Ishikawa (cell line): ENCODE results near the gene IL31RA.

ENCODE experiments used
- CEBPB ChIP-seq: IDR thresholded peaks from 2 replicates; pipeline ENCODE4 v1.6.1; 2012
- CREB1 ChIP-seq: IDR thresholded peaks from 2 replicates; pipeline ENCODE4 v1.6.1; 2012; ENCODE audit warnings: low read depth
- EGR1 ChIP-seq: IDR thresholded peaks from 2 replicates; pipeline ENCODE4 v1.6.1; 2012
- EP300 ChIP-seq: IDR thresholded peaks from 2 replicates; pipeline ENCODE4 v1.6.1; 2012; ENCODE audit warnings: borderline replicate concordance
- FOXM1 ChIP-seq: IDR thresholded peaks from 2 replicates; pipeline ENCODE4 v1.6.1; 2012; ENCODE audit warnings: low read depth, borderline replicate concordance
- NFIC ChIP-seq: IDR thresholded peaks from 2 replicates; pipeline ENCODE4 v1.6.1; 2012
- RAD21 ChIP-seq: IDR thresholded peaks from 2 replicates; pipeline ENCODE4 v1.6.1; 2012; ENCODE audit warnings: low read depth
- TCF12 ChIP-seq: IDR thresholded peaks from 2 replicates; pipeline ENCODE4 v1.6.1; 2012; ENCODE audit warnings: low read depth
- TEAD4 ChIP-seq: IDR thresholded peaks from 2 replicates; pipeline ENCODE4 v1.6.1; 2012
- YY1 ChIP-seq: IDR thresholded peaks from 2 replicates; pipeline ENCODE4 v1.6.1; 2012; ENCODE audit warnings: low read depth
- ZBTB7A ChIP-seq: IDR thresholded peaks from 2 replicates; pipeline ENCODE4 v1.6.1; 2012; ENCODE audit warnings: low read depth
- TF ChIP-seq, protein P1 (sequence below): IDR thresholded peaks from 2 replicates; pipeline ENCODE4 v1.6.1; 2012; ENCODE audit warnings: low read depth, mild to moderate bottlenecking
- TF ChIP-seq, protein P2 (sequence below): IDR thresholded peaks from 2 replicates; pipeline ENCODE4 v1.6.1; 2012
- TF ChIP-seq, protein P3 (sequence below): IDR thresholded peaks from 2 replicates; pipeline ENCODE4 v1.6.1; 2012

Gene IL31RA

DNA sequence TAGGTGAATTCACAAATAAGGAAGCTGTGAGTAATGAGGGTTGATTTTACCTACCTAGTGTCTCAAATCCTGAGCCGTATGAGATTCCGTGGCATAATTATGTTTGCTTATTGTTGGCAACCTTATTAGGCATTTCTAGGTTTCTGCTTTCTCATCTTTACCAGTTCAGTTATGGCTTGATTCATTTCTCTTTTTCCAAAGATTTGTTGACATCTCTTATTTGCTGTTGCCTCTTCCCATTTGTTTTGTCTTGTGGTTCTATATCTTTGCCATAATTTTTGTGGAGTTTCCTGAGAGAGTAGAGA is 470 bp downstream of the IL31RA start:
- no peak for TF ChIP-seq RAD21
- TF ChIP-seq NFIC, result no peak
- TF ChIP-seq YY1, result no peak

DNA sequence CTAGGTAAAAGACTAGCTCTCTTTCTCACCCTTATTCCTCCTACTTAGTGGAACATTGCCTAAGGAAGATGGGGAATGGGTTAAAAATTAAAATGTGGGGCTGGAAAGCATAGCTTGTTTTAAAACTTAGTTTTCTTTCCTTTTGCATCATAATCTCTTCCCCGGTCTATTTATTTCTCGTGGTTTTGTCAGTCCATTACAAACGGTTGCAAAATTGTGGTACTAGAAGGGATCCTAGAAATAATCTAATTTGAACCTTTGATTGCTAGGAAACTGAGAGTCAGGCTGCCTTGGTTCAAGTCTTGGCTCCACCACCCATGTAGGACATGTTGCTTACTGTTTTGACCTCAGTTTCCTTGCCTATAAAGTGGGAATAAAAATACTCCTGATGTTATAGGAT is 1.3 kb downstream of the IL31RA start:
- TF ChIP-seq RAD21 (no peak), CREB1 (no peak), EP300 (no peak)
- TF ChIP-seq, protein P1, sequence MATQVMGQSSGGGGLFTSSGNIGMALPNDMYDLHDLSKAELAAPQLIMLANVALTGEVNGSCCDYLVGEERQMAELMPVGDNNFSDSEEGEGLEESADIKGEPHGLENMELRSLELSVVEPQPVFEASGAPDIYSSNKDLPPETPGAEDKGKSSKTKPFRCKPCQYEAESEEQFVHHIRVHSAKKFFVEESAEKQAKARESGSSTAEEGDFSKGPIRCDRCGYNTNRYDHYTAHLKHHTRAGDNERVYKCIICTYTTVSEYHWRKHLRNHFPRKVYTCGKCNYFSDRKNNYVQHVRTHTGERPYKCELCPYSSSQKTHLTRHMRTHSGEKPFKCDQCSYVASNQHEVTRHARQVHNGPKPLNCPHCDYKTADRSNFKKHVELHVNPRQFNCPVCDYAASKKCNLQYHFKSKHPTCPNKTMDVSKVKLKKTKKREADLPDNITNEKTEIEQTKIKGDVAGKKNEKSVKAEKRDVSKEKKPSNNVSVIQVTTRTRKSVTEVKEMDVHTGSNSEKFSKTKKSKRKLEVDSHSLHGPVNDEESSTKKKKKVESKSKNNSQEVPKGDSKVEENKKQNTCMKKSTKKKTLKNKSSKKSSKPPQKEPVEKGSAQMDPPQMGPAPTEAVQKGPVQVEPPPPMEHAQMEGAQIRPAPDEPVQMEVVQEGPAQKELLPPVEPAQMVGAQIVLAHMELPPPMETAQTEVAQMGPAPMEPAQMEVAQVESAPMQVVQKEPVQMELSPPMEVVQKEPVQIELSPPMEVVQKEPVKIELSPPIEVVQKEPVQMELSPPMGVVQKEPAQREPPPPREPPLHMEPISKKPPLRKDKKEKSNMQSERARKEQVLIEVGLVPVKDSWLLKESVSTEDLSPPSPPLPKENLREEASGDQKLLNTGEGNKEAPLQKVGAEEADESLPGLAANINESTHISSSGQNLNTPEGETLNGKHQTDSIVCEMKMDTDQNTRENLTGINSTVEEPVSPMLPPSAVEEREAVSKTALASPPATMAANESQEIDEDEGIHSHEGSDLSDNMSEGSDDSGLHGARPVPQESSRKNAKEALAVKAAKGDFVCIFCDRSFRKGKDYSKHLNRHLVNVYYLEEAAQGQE, result no peak

DNA sequence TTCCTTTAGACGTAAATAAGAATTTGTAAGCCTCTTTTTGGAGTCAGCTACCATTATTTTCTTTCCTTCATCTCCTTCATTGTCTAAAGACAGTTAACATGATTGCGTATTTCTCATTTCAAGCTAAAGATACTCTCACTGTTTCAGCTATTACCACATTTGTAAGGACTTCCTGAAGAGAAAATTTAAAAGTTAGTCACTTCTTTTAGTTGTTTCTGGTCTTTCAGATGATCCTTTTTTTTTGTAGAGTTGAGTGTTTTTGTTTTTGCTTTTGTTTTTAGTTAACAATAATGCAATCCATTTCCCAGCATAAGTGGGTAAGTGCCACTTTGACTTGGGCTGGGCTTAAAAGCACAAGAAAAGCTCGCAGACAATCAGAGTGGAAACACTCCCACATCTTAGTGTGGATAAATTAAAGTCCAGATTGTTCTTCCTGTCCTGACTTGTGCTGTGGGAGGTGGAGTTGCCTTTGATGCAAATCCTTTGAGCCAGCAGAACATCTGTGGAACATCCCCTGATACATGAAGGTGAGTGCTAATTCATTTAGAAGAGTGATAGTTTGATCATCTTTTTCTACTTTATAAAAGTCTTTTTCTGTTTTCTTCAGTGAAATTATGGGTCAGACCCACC is 2.0 kb downstream of the IL31RA start:
- TF ChIP-seq, protein P2, sequence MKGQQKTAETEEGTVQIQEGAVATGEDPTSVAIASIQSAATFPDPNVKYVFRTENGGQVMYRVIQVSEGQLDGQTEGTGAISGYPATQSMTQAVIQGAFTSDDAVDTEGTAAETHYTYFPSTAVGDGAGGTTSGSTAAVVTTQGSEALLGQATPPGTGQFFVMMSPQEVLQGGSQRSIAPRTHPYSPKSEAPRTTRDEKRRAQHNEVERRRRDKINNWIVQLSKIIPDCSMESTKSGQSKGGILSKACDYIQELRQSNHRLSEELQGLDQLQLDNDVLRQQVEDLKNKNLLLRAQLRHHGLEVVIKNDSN, result no peak
- TF ChIP-seq NFIC (no peak), FOXM1 (no peak), TEAD4 (no peak), YY1 (no peak), EP300 (no peak), CREB1 (no peak)

DNA sequence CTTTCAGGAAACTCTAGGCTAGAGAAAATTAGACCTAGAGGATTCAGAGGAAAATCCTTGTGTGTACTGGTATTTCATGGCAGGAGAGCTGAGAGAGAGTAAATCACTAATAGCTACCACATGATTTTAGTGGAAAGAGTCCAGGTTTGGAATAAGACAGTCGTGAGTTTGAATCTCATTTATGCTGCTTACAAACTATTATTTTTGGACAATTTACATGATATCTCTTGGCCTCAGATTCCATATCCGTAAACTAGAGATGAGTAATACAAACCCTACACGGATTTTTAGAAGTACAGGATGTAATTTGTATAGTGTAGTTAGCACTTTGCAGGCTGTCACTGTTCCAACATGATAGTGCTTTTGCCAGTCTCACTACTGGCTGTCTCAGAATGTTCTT is 2.7 kb downstream of the IL31RA start:
- TF ChIP-seq EP300, result no peak
- no peak for TF ChIP-seq EGR1
- TF ChIP-seq, protein P2, result no peak
- TF ChIP-seq ZBTB7A, result no peak
- TF ChIP-seq TCF12, result no peak
- TF ChIP-seq, protein P3, sequence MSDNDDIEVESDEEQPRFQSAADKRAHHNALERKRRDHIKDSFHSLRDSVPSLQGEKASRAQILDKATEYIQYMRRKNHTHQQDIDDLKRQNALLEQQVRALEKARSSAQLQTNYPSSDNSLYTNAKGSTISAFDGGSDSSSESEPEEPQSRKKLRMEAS, result no peak
- no peak for TF ChIP-seq TEAD4
- TF ChIP-seq, protein P1, result no peak

DNA sequence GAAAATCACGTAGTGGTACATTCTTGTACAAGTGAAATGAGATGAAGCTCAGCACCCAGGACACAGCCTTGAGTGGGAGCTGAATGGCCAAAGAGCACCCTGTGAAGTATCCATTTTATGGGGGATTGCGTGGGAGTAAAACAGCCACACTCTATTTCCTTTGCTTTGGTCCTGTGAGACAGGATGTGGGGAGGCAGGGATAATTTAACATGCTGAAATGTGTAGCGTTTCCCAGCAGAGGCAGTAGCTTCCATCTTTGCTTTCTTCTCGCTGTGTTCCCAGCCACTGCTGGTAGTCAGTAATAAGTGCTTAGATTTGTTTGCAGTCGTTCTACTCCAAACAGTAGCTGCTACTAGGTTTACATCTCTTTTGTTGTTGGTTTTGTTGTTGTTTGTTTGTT is 4.4 kb downstream of the IL31RA start:
- no peak for TF ChIP-seq NFIC
- TF ChIP-seq EGR1, result no peak
- no peak for TF ChIP-seq EP300
- TF ChIP-seq, protein P1, result no peak
- TF ChIP-seq, protein P2, result no peak
- no peak for TF ChIP-seq CREB1
- no peak for TF ChIP-seq FOXM1
- no peak for TF ChIP-seq YY1
- no peak for TF ChIP-seq TCF12
- TF ChIP-seq CEBPB, result no peak
- no peak for TF ChIP-seq ZBTB7A
- TF ChIP-seq, protein P3, result no peak
- no peak for TF ChIP-seq RAD21
